ENCODE measurements around the gene RGS6.
"Not testable (repeated sequence)": the region's sequence is repeated elsewhere in the genome, so short reads cannot be mapped to it uniquely, and the experiment has no call there.

Gene RGS6

DNA sequence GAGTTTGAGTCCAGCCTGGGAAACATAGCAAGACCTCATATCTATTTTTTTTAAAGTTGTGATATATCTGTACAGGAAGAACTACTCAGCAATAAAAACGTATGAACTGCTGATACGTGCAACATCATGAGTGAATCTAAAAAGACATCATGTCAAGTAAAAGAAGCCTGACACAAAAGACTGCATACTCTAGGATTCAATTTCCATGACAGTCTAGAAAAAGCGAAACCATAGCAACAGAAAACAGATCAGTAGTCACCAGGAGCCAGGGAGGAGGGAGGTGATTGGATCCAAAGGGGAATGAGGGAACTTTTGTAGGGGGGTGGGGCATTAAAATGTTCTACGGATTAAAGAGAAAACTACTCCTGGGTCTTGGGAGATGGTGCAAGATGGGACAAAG is 8.7 kb upstream of the RGS6 start:
- H3K9ac ChIP-seq (ENCODE audit: low read length), result no peak overlapping the region
- H3K4me3 ChIP-seq (ENCODE audit: low read length), result no peak overlapping the region
- H3K27me3 ChIP-seq (ENCODE audit: control insufficient read depth, insufficient read depth, low read length), result no peaks in the 10 kb centered on the region
- no peaks in the 10 kb centered on the region for H3K36me3 ChIP-seq (ENCODE audit: control insufficient read depth, insufficient read depth, low read length)
- no peak overlapping the region for H3K27ac ChIP-seq (ENCODE audit: low read depth, low read length)
- H3K4me1 ChIP-seq (ENCODE audit: control insufficient read depth, insufficient read depth, low read length), result no peaks in the 10 kb centered on the region

DNA sequence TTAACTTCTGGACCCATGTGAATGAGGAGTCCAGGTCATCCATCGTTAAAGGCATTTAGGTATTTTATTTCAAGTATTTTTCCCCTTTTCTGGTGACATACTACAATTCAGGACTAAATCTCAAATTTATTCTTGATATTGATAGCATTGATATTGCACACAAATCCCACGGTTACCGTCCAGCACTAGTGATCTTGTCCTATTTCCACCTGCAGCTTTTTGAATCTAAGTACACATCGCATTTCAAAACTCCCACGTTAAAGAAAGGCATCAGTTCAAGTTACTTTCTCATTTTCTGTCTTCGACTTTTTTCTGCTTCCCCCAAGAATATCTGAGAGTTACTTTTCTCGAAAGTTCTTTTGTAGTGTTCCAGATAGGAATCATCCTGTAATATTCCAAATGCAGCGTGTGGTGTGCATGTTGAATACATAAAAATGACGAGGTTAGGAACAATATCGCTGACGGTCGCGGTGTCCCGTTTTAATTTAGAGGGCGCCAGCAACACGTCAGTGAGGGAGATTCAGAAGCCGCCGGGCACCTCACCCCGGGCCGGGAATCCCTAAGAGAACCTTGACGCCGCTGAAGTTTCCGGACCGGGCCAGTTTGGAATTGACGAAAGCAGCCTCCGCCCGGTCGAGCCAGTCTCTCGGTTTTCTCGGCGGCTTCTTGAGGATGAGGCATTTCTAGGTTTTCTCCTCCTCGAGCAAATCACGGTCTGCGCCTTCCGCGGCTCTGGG is 569 bp upstream of the RGS6 start:
- Histone ChIP-seq H3K4me3 (ENCODE audit: low read length) (peak overlapping the region; percentile 4), H3K4me1 (ENCODE audit: control insufficient read depth, insufficient read depth, low read length) (no peaks in the 10 kb centered on the region), H3K27me3 (ENCODE audit: control insufficient read depth, insufficient read depth, low read length) (peaks cover 3% of the 10 kb centered on the region), H3K36me3 (ENCODE audit: control insufficient read depth, insufficient read depth, low read length) (no peaks in the 10 kb centered on the region), H3K27ac (ENCODE audit: low read depth, low read length) (no peak overlapping the region), H3K9ac (ENCODE audit: low read length) (no peak overlapping the region)

DNA sequence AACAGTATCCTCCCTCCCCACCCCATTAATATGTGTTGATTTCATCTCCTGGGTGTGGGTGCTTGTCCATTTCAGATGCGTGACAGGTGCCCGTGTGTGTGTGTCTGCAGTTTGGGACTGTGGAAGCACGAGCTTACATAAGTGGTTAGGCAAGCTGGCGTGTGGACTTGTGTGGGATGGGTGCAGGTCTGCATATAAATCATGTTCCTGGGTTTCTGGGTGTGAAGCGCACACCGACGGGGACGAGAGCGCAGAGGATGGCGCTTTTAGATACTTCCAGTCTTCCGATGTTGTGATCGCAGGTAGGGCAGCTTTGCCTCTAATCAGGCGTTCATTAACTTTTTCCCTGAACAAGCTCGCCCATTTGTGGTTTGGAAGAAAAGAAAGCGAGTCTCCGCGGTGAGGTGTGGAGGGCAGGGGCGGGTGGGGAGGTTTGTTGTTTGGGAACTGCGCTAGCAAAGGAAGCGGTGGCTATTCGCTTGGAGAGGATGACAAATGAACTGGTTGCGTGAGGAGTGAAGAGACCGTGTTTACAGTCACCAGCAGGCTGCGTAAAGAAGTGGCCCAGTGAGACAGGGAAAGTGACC is 865 bp downstream of the RGS6 start:
- Histone ChIP-seq H3K9ac (ENCODE audit: low read length) (no peak overlapping the region), H3K27ac (ENCODE audit: low read depth, low read length) (no peak overlapping the region), H3K27me3 (ENCODE audit: control insufficient read depth, insufficient read depth, low read length) (peaks cover 3% of the 10 kb centered on the region), H3K4me3 (ENCODE audit: low read length) (peak overlapping the region; percentile 3), H3K4me1 (ENCODE audit: control insufficient read depth, insufficient read depth, low read length) (no peaks in the 10 kb centered on the region), H3K36me3 (ENCODE audit: control insufficient read depth, insufficient read depth, low read length) (no peaks in the 10 kb centered on the region)

DNA sequence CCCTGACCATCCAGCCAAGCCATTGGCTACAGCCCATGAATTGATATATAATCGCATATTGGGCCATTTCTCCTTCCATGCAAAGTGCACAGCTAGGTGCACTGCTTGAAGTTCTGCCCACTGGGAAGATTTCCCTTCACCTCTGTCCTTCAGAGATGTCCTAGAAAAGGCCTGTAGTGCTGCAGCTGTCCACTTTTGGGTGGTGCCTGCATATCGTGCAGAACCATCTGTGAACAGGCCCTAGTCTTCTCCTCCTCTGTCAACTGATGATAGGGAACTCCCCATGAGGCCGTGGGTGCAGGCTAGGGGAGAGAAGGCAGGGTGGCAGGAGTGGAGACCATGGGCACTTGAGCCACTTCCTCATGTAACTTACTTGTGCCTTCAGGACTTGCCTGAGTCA is 6.0 kb downstream of the RGS6 start:
- not testable (repeated sequence) for H3K9ac ChIP-seq (ENCODE audit: low read length); H3K27me3 ChIP-seq (ENCODE audit: control insufficient read depth, insufficient read depth, low read length); H3K4me1 ChIP-seq (ENCODE audit: control insufficient read depth, insufficient read depth, low read length); H3K36me3 ChIP-seq (ENCODE audit: control insufficient read depth, insufficient read depth, low read length); H3K4me3 ChIP-seq (ENCODE audit: low read length); H3K27ac ChIP-seq (ENCODE audit: low read depth, low read length)

DNA sequence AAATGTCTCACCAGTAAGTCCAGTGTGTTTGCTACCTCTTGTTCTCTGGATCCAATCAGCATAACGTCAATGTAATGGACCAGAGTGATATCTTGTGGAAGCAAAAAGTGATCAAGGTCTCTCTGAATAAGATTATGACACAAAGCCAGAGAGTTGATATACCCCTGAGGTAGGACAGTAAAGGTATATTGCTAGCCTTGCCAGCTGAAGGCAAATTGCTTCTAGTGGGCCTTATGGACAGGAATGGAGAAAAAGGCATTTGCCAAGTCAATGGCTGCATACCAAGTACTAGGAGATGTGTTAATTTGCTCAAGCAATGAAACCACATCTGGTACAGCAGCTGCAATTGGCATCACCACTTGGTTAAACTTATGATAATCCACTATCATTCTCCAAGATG is 7.1 kb downstream of the RGS6 start:
- H3K27me3 ChIP-seq (ENCODE audit: control insufficient read depth, insufficient read depth, low read length); H3K27ac ChIP-seq (ENCODE audit: low read depth, low read length); H3K4me1 ChIP-seq (ENCODE audit: control insufficient read depth, insufficient read depth, low read length); H3K36me3 ChIP-seq (ENCODE audit: control insufficient read depth, insufficient read depth, low read length); H3K9ac ChIP-seq (ENCODE audit: low read length); H3K4me3 ChIP-seq (ENCODE audit: low read length): not testable (repeated sequence)

DNA sequence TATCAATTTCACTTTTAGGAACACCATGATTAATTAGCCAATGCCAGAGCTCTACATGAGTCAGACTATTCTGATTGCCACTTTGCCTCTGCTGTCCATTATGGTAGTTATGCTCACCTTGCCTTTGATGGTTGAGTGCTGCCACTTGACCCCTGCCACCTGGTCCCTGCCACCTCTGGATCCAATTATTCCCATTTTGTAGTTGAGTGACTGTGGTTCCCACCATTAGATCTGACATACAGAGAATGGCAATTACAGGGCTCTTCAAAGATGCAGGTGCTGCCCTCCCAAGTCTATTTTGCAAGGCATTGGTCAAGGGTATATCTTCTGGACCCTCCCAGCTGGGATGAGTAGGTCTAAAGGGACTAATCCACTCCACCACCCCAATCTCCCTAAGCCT is 8.3 kb downstream of the RGS6 start:
- H3K9ac ChIP-seq (ENCODE audit: low read length); H3K4me3 ChIP-seq (ENCODE audit: low read length); H3K36me3 ChIP-seq (ENCODE audit: control insufficient read depth, insufficient read depth, low read length); H3K27me3 ChIP-seq (ENCODE audit: control insufficient read depth, insufficient read depth, low read length); H3K4me1 ChIP-seq (ENCODE audit: control insufficient read depth, insufficient read depth, low read length); H3K27ac ChIP-seq (ENCODE audit: low read depth, low read length): not testable (repeated sequence)

DNA sequence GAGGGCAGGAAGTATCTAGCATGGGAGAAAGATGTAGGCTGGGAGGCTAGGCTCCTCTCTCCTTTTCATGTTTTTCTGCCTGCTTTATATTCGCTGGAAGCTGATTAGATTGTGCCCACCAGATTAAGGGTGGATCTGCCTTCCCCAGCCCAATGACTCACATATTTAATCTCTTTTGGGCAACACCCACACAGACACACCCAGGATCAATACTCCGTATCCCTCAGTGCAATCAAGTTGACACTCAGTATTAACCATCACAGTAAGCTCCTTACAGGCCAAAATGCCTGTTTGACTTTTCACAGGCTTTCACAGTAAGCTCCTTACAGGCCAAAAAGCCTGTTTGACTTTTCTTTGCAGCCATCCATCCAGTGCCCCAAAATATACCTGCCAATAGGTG is 9.4 kb downstream of the RGS6 start:
- H3K27me3 ChIP-seq (ENCODE audit: control insufficient read depth, insufficient read depth, low read length), result not testable (repeated sequence)

DNA sequence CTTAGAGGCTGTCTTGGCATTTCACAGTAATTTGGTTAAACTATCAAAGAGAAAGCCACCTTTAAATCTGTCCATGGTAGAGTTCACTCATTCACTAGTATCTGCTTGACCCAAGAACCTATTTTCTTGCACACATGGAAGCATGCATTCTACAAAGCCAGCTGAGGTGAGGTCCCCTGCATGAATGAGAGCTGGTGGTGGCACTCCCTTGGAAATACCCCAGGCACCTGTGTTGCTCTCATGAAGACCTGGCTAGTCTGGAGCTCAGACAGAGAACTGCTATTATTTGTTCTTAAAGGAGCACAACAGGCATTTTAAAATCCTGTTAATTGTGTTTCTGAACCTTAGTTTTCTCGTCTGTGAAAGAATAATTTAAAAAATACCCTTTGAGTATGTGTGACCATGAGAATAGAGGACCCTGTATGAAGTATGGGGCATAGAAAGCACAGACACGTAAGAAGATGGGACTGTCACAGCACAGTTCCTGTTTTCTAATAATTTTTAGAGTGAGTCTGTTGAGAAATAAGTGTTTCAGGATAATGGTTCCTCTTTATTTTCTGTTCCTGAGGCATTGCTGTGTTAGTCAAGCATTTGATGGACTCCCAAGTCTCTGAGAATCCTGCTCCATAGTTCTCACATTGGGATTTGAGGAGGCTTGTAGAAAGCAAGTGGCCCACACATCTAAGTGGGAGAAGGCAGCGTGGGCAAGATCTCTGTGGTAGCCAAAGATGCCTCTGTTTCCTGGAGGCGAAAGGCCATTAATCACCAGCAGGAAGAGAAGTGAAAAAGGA is 10.9 kb downstream of the RGS6 start:
- no peak overlapping the region for H3K4me3 ChIP-seq (ENCODE audit: low read length)
- H3K27ac ChIP-seq (ENCODE audit: low read depth, low read length), result no peak overlapping the region
- H3K4me1 ChIP-seq (ENCODE audit: control insufficient read depth, insufficient read depth, low read length), result no peaks in the 10 kb centered on the region
- H3K9ac ChIP-seq (ENCODE audit: low read length), result no peak overlapping the region
- no peaks in the 10 kb centered on the region for H3K36me3 ChIP-seq (ENCODE audit: control insufficient read depth, insufficient read depth, low read length)
- no peaks in the 10 kb centered on the region for H3K27me3 ChIP-seq (ENCODE audit: control insufficient read depth, insufficient read depth, low read length)

More for the DNA sequence above, 9.4 kb downstream of the RGS6 start:
- H3K4me3 ChIP-seq (ENCODE audit: low read length); H3K9ac ChIP-seq (ENCODE audit: low read length); H3K36me3 ChIP-seq (ENCODE audit: control insufficient read depth, insufficient read depth, low read length); H3K27ac ChIP-seq (ENCODE audit: low read depth, low read length); H3K4me1 ChIP-seq (ENCODE audit: control insufficient read depth, insufficient read depth, low read length): not testable (repeated sequence)

DNA sequence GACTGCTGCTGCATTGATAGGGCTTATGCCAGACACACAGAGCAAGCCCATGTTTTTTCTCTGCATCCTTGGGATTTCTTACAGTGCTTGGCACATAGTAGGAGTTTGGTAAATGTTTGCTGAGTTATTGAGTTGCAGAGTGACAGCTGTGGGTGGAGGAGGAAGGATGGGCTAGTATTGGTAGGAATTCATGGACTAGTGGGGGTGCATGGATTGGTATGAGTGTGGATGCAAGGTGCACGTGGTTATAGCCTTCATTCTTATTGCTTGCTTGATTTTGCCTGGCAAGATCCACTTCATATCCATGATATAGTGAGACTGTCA is 11.4 kb downstream of the RGS6 start:
- H3K4me3 ChIP-seq (ENCODE audit: low read length), result no peak overlapping the region
- no peaks in the 10 kb centered on the region for H3K36me3 ChIP-seq (ENCODE audit: control insufficient read depth, insufficient read depth, low read length)
- H3K9ac ChIP-seq (ENCODE audit: low read length), result no peak overlapping the region
- no peaks in the 10 kb centered on the region for H3K4me1 ChIP-seq (ENCODE audit: control insufficient read depth, insufficient read depth, low read length)
- no peaks in the 10 kb centered on the region for H3K27me3 ChIP-seq (ENCODE audit: control insufficient read depth, insufficient read depth, low read length)
- no peak overlapping the region for H3K27ac ChIP-seq (ENCODE audit: low read depth, low read length)

DNA sequence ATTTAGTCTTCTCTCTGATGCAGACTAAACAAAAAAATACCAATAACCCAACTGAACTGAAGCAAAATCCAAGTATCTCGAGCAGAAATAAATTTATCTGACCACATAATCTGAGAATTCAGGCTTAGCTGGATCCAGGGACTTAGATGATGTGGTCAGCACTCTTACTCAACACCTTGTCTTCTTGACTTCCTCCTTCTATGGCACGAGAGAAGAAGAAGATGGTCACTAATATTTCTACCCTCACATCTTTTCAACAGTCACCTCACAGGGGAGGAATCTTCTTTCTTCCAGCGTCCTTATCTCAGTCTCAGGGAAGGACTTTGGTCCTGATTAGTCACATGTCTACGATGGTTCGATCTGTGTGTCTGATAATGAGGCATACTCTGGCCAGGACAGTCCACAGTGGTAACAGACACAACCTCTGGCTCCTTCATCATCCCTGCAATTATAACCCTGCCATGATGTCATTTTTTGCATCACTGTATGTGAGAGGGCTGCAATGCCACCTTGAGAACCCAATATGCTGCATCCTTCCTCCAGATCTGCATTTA is 15.8 kb downstream of the RGS6 start:
- no peak overlapping the region for H3K4me3 ChIP-seq (ENCODE audit: low read length)
- H3K27ac ChIP-seq (ENCODE audit: low read depth, low read length), result no peak overlapping the region
- H3K9ac ChIP-seq (ENCODE audit: low read length), result no peak overlapping the region
- H3K36me3 ChIP-seq (ENCODE audit: control insufficient read depth, insufficient read depth, low read length), result no peaks in the 10 kb centered on the region
- no peaks in the 10 kb centered on the region for H3K27me3 ChIP-seq (ENCODE audit: control insufficient read depth, insufficient read depth, low read length)
- H3K4me1 ChIP-seq (ENCODE audit: control insufficient read depth, insufficient read depth, low read length), result no peaks in the 10 kb centered on the region

DNA sequence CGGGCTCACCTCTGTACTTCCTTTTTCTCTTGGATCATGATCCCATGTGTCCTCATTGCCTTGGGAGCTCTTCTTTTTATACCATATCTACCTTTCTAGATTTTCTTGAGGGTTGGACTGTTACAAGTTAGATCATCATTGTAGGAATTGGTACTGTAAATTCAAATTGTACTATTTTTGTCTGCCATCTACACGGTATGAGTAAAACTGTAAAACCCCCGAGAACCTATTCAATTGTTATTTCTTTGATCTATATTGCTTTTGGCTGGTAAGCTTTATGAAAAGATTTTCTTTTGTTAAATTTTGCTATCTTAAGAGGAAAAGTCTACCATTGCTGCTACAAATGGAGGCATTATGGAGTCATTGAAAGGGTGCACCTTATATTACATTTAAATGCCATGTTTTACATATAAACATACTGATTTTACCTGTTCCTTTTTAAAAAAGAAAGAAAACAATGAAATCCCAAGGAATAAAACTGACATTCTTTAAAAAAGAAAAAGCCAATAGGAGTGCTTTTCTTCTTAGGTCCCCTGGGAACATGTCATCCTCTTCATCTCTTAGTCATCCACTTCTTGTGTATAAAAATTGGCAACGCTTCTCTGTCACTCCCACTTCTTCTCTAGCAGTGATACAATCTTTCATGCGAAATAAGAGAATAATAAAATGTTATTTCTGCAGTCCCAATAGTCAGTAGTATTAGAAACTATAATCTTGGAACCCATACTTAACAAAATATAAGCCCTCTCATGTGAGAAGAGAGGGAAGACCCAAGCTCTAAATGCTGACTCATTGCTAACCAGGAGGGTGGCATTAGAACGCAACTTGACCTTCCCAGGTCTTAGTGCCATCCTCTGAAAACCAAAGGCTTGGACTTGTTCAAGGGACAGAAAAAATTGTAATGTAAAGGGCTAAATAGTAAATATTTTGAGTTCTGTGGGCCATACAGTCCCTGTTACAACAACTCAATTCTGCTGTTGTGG is 20.4 kb downstream of the RGS6 start:
- no peaks in the 10 kb centered on the region for H3K27me3 ChIP-seq (ENCODE audit: control insufficient read depth, insufficient read depth, low read length)
- H3K36me3 ChIP-seq (ENCODE audit: control insufficient read depth, insufficient read depth, low read length), result no peaks in the 10 kb centered on the region
- no peak overlapping the region for H3K4me3 ChIP-seq (ENCODE audit: low read length)
- no peaks in the 10 kb centered on the region for H3K4me1 ChIP-seq (ENCODE audit: control insufficient read depth, insufficient read depth, low read length)
- no peak overlapping the region for H3K27ac ChIP-seq (ENCODE audit: low read depth, low read length)
- no peak overlapping the region for H3K9ac ChIP-seq (ENCODE audit: low read length)
